Activated naive CD8-positive, alpha-beta T cell treated with anti-CD3 and anti-CD28 coated beads, Interleukin-2, amount 50 U/mL, for 24 hours (primary cell): ENCODE results near the gene WDR82.

Experiments
- ATAC-seq: fragments of 150-1000 bp; cut with Tn5 transposase; one replicate; pipeline ENCODE4 v1.10.0; 2021
- DNase-seq: peaks from one replicate; pipeline ENCODE4 v3.0.0; 2021
- H3K27ac Mint-ChIP-seq: one replicate; pipeline ENCODE4 v1.8.0; 2021; ENCODE audit warnings: mild to moderate bottlenecking, mixed read lengths
- H3K27me3 Mint-ChIP-seq: one replicate; pipeline ENCODE4 v1.8.0; 2021; ENCODE audit warnings: mixed read lengths
- H3K36me3 Mint-ChIP-seq: one replicate; pipeline ENCODE4 v1.8.0; 2021; ENCODE audit warnings: low read depth, mixed read lengths
- H3K4me1 Mint-ChIP-seq: one replicate; pipeline ENCODE4 v1.8.0; 2021; ENCODE audit warnings: mixed read lengths
- H3K4me3 Mint-ChIP-seq: one replicate; pipeline ENCODE4 v1.8.0; 2021; ENCODE audit warnings: mild to moderate bottlenecking, moderate library complexity, mixed read lengths
- H3K9me3 Mint-ChIP-seq: one replicate; pipeline ENCODE4 v1.8.0; 2021; ENCODE audit warnings: mixed read lengths

WDR82 gene

GRCh38 chr3:52213005-52213404, 65.4 kb downstream of the WDR82 start:
- Mint-ChIP-seq H3K36me3 (peaks cover 59% of the 10 kb centered on the region), H3K27me3 (no peaks in the 10 kb centered on the region), H3K27ac (no peak overlapping the region), H3K4me1 (peaks cover 16% of the 10 kb centered on the region), H3K4me3 (no peak overlapping the region), H3K9me3 (no peaks in the 10 kb centered on the region)
- ATAC-seq, result no peak
- no peak for DNase-seq

- Mint-ChIP-seq H3K27me3 (no peaks in the 10 kb centered on the region), H3K4me3 (no peak overlapping the region), H3K36me3 (peaks cover 67% of the 10 kb centered on the region), H3K4me1 (no peaks in the 10 kb centered on the region), H3K9me3 (no peaks in the 10 kb centered on the region), H3K27ac (no peak overlapping the region)
- no peak for ATAC-seq
- DNase-seq, result no peak
These were observed 67.1 kb downstream of the WDR82 start for GRCh38 chr3:52211268-52211891.

GRCh38 chr3:52210550-52211046, 67.9 kb downstream of the WDR82 start:
- Mint-ChIP-seq H3K36me3 (peaks cover 74% of the 10 kb centered on the region), H3K4me3 (no peak overlapping the region), H3K9me3 (no peaks in the 10 kb centered on the region), H3K4me1 (peaks cover 2% of the 10 kb centered on the region), H3K27ac (no peak overlapping the region), H3K27me3 (no peaks in the 10 kb centered on the region)
- no peak for ATAC-seq
- no peak for DNase-seq

GRCh38 chr3:52210037-52210436, 68.4 kb downstream of the WDR82 start:
- Mint-ChIP-seq H3K27ac (no peak overlapping the region), H3K27me3 (no peaks in the 10 kb centered on the region), H3K4me1 (peaks cover 7% of the 10 kb centered on the region), H3K9me3 (no peaks in the 10 kb centered on the region), H3K36me3 (peaks cover 76% of the 10 kb centered on the region), H3K4me3 (no peak overlapping the region)
- no peak for ATAC-seq
- no peak for DNase-seq

GRCh38 chr3:52208556-52208955, 69.9 kb downstream of the WDR82 start:
- Mint-ChIP-seq H3K27ac (no peak overlapping the region), H3K4me3 (no peak overlapping the region), H3K4me1 (peaks cover 13% of the 10 kb centered on the region), H3K27me3 (no peaks in the 10 kb centered on the region), H3K36me3 (peaks cover 73% of the 10 kb centered on the region), H3K9me3 (no peaks in the 10 kb centered on the region)
- no peak for ATAC-seq
- no peak for DNase-seq

GRCh38 chr3:52205727-52206372, 72.6 kb downstream of the WDR82 start:
- Mint-ChIP-seq H3K36me3 (peaks cover 76% of the 10 kb centered on the region), H3K27ac (no peak overlapping the region), H3K4me3 (no peak overlapping the region), H3K27me3 (no peaks in the 10 kb centered on the region), H3K4me1 (peaks cover 34% of the 10 kb centered on the region), H3K9me3 (no peaks in the 10 kb centered on the region)
- no peak for DNase-seq
- no peak for ATAC-seq
